SH-SY5Y (cell line): ENCODE data around the gene IST1.

Experiments used
- GATA2 ChIP-seq: IDR thresholded peaks from 2 replicates; pipeline ENCODE4 v1.6.1; 2011; ENCODE audit warnings: mild to moderate bottlenecking, low read depth, low read length
- GATA3 ChIP-seq: IDR thresholded peaks from 2 replicates; pipeline ENCODE4 v1.6.1; 2011; ENCODE audit warnings: low read depth, mild to moderate bottlenecking, low read length, moderate library complexity

- TF ChIP-seq GATA3, result no peak
- no peak for TF ChIP-seq GATA2
Observed at GRCh38 chr16:71859762-71860521, 35.4 kb upstream of the IST1 start.
